Measurements from ENCODE around the gene PPM1H.

The PPM1H gene

DNA sequence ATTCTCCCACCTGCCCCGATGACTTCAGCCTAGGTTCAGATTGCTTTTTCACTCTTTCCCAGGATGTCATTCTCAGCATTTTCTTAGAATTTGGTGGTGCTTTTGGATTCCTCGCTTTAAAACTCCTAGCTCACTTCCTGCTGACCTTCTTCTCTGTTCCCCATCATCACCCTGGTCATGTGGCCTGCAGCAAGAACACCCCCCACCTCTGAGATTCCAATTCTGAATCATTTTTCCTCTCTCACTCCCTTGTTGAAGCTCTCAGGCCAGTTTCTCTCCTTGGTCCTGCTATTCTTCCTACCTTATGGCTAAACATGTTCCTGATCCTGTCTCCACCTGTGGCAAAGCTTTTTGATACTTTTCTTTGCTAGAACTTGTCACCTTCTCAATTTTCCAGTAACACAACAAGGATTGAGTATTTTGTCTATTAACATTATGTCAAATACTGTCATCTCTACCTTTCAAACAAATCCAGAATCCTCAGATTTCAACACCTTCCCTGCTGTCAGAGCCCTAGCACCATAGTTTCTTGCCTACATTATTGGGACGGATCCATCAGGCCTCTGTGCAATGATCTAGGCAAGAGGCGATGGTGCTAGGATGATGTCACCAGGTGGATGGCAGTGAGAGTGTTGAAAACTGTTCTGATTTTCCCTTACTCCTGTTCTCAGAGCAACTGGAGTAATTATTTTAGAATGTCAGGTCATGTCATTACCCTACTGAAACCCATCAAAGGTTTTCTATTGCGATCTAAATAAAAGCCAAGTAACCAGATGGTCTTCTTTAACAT is 234.7 kb downstream of the PPM1H start:
- DNase-seq = no peak

GRCh38 chr12:62698701-62699101 is 236.2 kb downstream of the PPM1H start:
- no peak for DNase-seq

DNA sequence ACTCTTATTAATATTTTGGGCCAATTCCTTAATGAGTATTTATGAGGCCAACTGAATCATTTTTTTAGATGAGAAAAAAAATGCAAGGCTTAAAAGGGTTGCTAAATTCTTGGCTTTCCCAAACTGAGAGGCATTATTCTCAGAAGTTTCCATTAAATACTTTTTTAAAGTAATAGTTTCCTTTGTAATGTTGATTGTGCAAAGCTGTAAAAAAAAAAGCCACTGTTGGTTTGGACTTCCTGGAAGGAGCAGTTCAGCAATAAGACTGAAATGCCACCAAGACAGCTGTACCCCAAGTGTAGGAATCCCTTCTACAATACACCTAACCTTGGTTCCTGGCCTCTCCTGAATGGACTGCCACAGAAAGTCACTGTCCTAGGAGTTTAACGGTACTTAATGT is 237.1 kb downstream of the PPM1H start:
- DNase-seq = no peak

GRCh38 chr12:62695696-62696095 is 239.3 kb downstream of the PPM1H start:
- no peak for DNase-seq

DNA sequence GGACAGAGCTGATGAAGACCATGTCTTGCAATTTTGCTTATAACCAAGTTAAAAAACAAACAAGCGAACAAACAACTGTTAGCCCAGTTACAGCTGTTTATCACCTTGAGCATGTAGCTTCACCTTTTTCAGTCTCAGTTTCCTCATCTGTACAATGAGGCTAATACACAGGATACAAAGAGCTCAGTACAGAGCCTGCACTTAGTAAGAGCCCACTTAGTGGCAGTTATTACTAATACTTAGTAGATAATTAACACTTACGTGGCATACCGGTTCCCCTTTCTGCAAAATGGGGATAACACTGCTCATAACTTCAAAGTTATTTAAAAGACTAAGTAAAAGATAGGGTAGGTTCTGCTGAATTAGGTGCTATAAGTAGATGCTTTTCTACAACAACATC is 240.3 kb downstream of the PPM1H start:
- no peak for DNase-seq

GRCh38 chr12:62694116-62694515 is 240.8 kb downstream of the PPM1H start:
- no peak for DNase-seq

GRCh38 chr12:62693376-62694050 is 241.4 kb downstream of the PPM1H start:
- no peak for DNase-seq

DNA sequence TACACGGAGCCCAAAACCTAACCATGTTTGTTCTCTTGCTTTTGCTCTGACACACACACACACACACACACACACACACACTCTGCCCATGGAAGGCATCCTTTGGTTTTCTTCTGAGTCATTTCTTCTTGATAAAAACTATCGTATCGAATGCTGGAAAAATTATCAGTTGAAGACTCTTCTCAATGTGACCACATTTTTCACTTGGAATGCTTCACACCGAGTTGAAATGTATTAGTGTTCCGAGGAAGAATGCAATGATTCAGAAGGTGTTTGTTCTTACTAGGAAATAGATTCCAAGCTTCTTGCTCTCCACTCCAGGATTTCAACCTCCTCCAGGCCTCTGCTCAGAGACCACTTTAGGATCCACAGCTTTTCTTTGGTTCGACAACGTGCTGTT is 242.1 kb downstream of the PPM1H start:
- no peak for DNase-seq

DNA sequence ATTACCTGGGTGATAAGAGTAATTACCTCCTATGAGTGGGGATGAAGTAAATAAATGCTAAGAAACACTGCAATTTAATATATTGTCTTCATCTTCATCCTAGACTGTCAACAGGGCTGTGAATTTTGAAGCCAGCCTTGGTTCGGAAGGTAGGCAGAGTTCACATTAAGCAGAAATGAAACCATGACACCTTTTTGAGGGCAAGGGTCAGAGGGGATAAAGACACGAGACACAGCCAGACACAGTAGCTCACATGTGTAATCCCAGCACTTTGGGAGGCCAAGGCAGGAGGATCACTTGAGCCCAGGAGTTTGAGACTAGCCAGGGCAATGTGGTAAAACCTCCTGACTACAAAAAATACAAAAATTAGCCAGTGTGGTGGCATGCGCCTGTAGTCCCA is 243.6 kb downstream of the PPM1H start:
- DNase-seq = no peak

DNA sequence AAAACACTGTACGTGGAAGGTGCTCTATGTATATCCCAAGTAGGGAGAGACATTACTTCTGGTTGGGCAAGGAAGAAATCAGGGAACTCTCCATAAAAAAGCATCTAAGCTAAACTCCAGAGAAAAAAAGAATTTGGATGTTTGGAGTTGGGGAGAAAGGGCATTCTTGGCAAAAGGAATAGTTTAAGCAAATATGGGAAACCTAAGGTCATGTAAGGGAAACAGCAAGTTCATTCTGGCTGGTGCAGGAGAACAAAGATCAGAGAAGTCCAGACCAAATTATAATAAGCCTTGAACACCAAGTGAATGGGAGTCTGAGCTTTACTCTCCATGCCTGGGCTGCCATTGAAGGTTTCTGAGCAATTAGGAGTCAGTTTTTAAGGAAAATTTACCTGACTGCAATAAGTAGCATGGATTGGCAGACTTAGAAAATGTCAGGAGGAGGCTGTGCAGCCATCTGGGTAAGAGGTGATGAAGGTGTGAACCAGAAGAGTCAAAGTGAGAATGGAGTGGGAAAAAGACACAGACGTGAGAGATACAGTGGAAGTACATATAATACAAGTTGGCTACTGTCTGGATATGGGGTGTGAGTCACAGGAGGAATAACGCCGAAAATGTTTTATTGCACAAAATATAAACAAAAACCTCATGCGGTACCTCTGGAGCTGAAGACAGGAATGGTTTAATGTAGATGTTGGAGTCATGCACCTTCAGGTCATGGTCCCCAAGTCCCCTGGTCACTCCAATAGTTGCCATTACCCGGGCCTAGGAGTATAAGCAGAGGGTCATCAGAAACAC is 245.7 kb downstream of the PPM1H start:
- no peak for DNase-seq

- DNase-seq = no peak
Measured at GRCh38 chr12:62686938-62687337, 248.0 kb downstream of the PPM1H start.

DNA sequence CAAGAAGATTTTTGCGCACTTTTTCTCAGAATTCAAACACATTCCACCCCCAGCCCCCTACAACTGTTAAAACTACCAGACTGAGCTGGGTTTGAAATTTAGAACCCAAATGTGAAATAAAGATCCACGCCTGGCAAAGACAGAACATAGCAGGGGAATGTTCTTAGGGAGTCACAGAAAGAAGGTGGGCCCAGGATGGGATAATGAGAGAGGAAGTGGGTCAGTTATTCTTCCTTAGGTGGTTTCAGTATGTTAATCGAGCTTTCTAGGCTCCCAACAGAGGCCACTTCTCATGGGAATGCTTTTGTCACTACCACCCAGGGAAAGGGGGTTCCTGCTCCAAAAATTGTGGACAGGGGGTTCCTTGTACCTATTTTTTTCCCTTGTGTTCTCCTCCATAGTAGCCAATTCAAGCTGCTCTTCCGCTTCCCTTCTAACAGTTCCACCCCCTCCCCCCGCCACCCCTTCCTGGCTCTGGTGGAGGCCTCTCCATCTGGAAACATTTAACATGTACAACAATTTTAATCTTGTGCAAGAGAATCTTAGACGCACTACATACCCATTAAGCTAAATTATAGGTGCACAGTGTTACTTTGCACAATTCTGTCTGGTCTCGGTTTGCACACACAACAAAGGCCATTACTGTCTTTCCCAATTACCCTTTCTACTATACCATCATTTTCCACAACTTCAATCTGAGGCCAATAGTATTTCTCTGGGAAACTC is 250.2 kb downstream of the PPM1H start:
- DNase-seq = no peak

DNA sequence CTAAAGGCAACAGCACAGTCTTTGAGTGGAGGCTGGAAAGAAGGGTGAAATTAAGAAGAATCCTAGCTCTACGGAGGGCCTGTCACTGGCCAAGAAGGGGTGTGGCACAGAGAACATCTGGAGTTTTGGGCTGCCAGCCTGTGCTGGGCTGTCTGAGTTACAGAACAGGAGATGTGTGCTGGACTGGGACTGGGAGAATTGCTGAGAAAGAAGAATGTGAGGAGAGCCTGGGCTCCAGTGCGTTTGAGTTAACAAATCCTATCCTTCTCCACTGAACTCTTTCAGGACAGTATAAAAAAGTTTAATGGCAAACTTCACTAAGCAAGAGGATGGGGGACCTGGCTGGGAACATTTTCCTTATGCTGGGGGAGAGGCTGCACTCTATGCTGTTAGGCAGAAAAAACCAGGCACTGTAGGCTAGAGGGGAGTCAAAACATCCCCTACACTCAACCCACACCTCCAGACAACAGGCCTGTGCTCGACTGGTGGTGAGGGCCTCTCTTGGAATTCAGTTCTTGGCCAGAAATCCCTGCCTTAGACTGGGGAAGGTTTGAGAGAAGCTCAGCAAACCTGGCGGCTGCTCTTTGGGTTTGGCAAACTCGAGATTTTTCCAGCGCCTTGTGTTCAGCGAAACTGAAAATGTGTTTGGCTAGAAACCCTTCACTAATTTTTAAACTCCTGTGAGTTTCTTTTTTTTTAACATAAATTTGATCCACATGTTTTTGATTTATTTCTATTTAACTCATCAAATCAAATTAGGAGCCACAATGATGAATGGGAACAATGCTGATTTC is 251.0 kb downstream of the PPM1H start:
- no peak for DNase-seq

DNA sequence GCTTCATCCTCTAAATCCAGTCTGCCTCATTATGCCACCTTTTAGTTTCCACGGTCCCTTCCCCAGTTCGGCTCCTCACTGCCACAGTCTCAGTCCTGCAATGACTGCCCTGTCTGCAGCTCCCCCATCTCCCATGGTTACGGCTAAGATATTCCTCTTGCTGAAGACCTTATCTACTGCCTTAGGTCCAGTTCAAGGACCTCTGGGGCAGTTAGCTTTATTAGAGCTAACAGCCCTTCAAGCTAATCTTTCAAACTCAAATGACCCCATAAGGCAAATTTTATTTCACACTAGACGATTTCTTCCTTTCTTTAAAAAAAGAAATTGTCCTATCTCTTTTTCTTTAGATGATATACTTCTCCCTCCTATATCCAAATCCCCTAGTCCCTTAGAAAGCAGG is 253.6 kb downstream of the PPM1H start:
- no peak for DNase-seq

- no peak for DNase-seq
Measured at GRCh38 chr12:62679608-62680007, 255.3 kb downstream of the PPM1H start.

DNA sequence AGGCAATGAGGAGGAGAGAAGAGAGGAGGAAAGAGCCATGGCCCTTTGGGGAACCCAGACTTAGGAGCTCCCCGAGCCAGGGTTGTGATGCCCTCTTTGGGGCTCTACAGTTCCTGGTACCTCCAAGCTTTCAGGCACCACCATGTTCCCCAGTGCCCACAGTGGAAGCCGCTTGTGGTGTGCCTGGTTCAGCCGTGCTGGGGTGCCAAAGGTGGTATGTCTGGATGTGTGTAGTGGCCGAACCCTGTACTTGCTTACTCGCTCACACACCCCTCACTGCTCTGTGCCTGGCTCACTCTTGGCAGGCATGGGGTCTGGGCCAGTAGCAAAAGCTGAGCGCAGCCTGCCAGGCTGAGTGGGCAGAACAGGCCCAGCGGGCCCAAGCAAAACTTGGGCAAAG is 257.6 kb downstream of the PPM1H start:
- no peak for DNase-seq

DNA sequence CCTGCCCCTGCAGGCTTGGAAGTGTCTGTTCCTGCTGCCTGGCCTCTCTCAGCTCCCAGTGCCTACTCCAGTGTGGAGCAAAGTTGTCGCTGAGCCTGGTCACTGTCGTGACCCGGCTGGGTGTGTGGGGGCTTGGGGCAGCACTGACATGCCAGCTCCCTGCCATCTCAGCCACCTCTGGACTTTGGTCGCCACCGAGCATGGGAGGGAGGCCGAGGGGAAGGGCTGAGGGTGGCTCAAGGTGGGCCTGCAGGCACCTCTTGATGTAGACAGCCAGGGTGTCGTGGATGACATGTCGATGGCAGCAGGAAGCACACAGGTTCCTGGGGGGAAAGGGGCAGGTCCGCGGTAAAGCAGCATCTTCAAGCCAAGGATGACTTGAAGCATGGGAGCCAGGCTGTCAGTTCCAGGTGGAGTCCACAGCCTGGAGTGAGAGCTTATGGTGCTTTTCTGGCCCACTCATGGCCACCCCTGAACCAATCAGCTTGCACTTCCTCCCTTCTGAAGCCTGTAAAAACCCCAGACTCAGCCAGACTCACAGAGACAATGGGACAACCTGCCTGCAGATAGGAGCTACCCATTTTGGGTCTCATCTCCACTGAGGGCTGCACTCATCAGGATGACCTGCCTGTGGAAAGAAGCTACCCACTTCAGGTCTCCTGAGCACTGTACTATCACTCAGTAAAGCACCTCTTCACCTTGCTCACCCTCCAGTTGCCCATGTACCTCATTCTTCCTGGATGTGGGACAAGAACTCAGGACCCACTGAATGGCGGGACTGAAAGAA is 258.2 kb downstream of the PPM1H start:
- DNase-seq = no peak

GRCh38 chr12:62673028-62673815 is 261.7 kb downstream of the PPM1H start:
- no peak for DNase-seq

DNA sequence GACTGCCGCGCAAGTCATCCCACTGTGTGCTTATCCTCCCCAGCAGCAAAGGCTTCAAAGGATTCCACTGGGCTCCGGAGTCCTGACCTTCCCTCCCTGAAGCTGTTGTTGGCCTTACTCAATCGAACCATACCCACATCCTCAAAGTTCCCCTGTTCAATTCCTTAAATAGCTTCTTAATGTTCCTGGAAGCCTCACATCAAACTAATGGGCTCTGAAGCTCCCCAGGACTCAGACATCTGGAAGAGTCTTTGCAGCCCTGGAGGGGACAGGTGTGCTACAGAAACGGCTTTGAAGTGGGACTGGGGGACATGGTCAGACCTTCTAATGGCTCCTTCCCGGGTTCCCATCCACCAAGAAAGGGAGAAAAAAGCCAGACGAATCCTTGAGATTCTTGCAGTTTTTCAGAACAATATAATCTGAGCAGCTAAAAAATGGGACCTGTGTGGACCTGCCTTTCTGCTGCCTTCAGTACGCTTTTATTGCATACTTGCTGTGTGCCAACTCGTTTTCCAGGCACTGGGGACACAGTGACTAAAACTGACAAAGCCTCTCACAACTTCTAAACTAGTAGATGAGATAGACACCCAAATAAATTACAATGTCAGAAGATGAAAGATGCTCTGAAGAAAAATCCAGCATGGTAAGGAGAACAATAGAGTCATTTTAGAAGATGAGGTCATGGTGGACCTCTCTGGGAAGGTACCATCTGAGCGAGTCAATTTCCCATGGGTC is 263.8 kb downstream of the PPM1H start:
- DNase-seq = no peak

DNA sequence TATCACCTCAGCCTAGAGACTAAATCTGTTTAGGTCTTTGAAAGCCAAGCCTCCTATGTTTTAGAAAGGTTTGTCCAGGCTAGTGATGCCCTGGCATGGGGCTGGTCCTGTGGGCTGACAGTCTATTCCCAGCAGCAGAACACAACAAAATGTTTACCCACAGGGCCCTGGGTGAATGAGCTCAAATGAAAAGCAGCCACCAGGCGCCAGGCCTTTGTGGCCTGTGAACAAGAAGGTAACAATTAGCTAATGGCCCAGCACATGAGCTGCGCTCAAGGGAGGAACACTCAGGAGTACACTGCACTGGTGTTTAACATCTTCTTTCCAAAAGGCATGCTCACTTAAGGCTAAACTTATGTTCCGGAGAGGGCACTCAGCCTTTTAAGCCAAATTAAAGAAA is 266.2 kb downstream of the PPM1H start:
- peak; percentile 16 for DNase-seq

Data from NCI-H774 (cell line).